Measurements from ENCODE around the gene TRIM38. TPM values are rescaled to one million over a fixed set of nuclear protein-coding genes. Genes with fewer than 3 reads are reported as not detected.

Gene TRIM38
- total and polyA plus RNA-seq, 7 donors, result 4.2 to 13.3 (median 8.2) TPM

DNA sequence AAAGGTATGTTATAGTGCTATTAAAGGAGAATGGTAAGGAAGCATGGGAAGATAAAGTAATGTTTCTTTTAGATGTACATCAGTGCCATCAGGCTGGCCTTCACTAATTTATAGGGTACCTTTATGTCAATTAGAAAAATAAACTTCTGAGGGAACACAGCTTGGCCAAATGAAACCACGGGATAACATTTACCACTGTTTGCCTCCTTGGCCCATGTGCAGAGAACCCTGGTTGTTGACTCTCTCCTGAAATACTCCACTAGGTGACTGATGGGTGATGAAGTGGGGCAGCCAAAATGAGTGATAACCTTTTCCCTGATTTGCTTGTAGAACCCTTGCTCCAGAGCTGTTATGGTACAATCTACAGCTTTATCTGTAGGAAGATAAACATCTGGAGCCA, 9.5 kb downstream of the TRIM38 start:
- peaks cover 0 to 33% (median 22%) of the 10 kb centered on the region in 4 donors for H3K4me1 ChIP-seq
- peaks cover 37 to 94% (median 49%) of the 10 kb centered on the region in 4 donors for H3K36me3 ChIP-seq
- 91 to 97% methylated on average over 1 of the region's 1 CpG for WGBS, 2 donors
- H3K4me3 ChIP-seq, result no peak overlapping the region
- H3K9me3 ChIP-seq, result no peaks in the 10 kb centered on the region
- TF ChIP-seq POLR2A (IDR thresholded peaks at IDR 0.05), result no peak
- no peak for DNase-seq
- no peak overlapping the region for H3K27ac ChIP-seq
- intact Hi-C loops (cut with DNase I), result no loop called here
- no peaks in the 10 kb centered on the region for H3K27me3 ChIP-seq

DNA sequence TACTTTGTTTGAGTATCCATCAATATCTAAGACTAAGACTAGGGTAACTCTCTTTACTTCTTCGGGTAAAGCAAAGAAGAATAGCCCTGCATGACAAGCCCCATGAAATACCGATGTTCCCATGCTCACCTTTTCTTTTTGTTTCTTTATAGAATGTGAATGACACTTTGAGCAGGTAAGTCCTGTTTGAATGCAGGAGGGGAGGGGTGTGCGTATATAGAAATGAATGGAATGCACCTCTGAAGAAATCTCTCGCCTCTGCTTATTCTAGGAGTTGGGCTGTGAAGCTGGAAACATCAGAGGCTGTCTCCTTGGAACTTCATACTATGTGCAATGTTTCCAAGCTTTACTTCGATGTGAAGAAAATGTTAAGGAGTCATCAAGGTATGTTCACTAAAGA, 10.3 kb downstream of the TRIM38 start:
- TF ChIP-seq, protein P1, sequence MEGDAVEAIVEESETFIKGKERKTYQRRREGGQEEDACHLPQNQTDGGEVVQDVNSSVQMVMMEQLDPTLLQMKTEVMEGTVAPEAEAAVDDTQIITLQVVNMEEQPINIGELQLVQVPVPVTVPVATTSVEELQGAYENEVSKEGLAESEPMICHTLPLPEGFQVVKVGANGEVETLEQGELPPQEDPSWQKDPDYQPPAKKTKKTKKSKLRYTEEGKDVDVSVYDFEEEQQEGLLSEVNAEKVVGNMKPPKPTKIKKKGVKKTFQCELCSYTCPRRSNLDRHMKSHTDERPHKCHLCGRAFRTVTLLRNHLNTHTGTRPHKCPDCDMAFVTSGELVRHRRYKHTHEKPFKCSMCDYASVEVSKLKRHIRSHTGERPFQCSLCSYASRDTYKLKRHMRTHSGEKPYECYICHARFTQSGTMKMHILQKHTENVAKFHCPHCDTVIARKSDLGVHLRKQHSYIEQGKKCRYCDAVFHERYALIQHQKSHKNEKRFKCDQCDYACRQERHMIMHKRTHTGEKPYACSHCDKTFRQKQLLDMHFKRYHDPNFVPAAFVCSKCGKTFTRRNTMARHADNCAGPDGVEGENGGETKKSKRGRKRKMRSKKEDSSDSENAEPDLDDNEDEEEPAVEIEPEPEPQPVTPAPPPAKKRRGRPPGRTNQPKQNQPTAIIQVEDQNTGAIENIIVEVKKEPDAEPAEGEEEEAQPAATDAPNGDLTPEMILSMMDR (IDR thresholded peaks at IDR 0.05), result no peak
- TF ChIP-seq POLR2A (IDR thresholded peaks at IDR 0.05), result no peak
- Histone ChIP-seq H3K4me1 (peaks cover 0 to 25% (median 16%) of the 10 kb centered on the region in 4 donors), H3K27me3 (no peaks in the 10 kb centered on the region), H3K9me3 (no peaks in the 10 kb centered on the region), H3K4me3 (no peak overlapping the region), H3K36me3 (peaks cover 37 to 99% (median 50%) of the 10 kb centered on the region in 4 donors), H3K27ac (no peak overlapping the region)
- DNase-seq, result no peak
- 96% methylated on average over 5 of the region's 5 CpGs for WGBS, 2 donors
- intact Hi-C loops (cut with DNase I), result no loop called here

DNA sequence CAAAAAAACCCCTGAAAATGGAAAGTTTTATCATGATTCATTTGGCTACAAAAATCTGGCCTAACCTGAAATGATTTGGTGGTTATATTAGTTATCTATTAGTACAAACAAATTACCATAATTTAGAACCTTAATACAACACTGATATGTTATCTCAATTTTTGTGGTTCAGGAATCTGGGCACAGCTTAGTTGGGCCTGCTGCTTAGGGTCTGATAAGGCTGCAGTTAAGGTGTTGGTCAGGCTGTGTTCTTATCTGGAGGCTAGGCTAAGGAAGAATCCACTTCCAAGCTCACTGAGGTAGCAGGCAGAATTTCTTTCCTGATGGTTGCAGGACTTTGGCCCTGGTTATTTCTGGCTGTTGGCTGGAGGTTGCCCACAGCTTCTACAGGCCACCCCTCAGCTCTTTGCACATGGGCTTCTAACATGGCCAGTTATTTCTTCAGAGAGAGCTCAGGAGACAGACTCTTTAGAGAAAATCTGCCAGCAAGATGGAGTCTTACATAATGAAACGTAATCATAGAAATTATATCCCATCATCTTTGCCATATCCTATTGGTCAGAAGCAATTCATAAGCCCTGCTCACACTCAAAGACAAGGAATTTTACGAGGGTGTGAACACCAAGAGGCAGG, 11.4 kb downstream of the TRIM38 start:
- no peak overlapping the region for H3K27ac ChIP-seq
- 95% methylated on average over 2 of the region's 2 CpGs for WGBS, 2 donors
- H3K4me3 ChIP-seq, result no peak overlapping the region
- no peaks in the 10 kb centered on the region for H3K27me3 ChIP-seq
- intact Hi-C loops (cut with DNase I), result no loop called here
- peaks cover 40 to 99% (median 54%) of the 10 kb centered on the region in 4 donors for H3K36me3 ChIP-seq
- H3K9me3 ChIP-seq, result no peaks in the 10 kb centered on the region
- H3K4me1 ChIP-seq, result peaks cover 0 to 14% (median 6%) of the 10 kb centered on the region in 4 donors
- no peak for DNase-seq
- TF ChIP-seq, protein P1 (IDR thresholded peaks at IDR 0.05), result no peak
- TF ChIP-seq POLR2A (IDR thresholded peaks at IDR 0.05), result no peak
- no peak for TF ChIP-seq POLR2AphosphoS5 (IDR thresholded peaks at IDR 0.05)
- no peak for TF ChIP-seq EP300 (IDR thresholded peaks at IDR 0.05)

DNA sequence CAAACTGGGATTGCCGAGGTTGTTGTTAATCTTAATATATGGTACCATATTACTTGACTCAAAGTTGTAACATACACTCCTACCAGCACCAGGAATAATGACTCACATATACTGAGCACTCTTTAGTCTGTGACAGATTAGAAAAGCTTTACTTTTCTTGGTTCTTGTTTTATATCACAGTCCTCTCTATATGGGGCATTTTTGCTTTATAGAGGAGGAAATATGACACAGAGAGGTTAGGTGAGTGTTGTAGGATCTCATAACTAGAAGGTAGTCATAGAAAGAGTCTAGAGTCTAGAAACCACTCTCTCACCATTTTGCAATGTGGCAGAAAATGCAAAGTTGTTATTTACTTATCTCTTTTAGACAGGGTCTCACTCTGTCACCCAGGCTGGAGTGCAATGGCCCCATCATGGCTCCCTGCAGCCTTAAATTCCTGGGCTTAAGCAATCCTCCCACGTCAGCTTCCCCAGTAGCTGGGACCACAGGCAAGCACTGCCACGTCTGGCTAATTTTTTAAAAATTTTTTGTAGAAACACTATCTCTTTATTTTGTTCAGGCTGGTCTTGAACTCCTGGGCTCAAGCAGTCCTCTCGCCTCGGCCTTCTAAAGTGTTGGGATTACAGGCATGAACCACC, 13.4 kb downstream of the TRIM38 start:
- Histone ChIP-seq H3K4me1 (peaks cover 0 to 9% (median 2%) of the 10 kb centered on the region in 4 donors), H3K27me3 (no peaks in the 10 kb centered on the region), H3K9me3 (no peaks in the 10 kb centered on the region), H3K4me3 (no peak overlapping the region), H3K36me3 (peaks cover 36 to 99% (median 52%) of the 10 kb centered on the region in 4 donors), H3K27ac (no peak overlapping the region)
- intact Hi-C loops (cut with DNase I), result no loop called here
- no peak for DNase-seq
- TF ChIP-seq POLR2A (IDR thresholded peaks at IDR 0.05) (no peak), EP300 (IDR thresholded peaks at IDR 0.05) (no peak), POLR2AphosphoS5 (IDR thresholded peaks at IDR 0.05) (no peak)
- TF ChIP-seq, protein P1 (IDR thresholded peaks at IDR 0.05), result no peak
- 95% methylated on average over 5 of the region's 5 CpGs for WGBS, 2 donors

DNA sequence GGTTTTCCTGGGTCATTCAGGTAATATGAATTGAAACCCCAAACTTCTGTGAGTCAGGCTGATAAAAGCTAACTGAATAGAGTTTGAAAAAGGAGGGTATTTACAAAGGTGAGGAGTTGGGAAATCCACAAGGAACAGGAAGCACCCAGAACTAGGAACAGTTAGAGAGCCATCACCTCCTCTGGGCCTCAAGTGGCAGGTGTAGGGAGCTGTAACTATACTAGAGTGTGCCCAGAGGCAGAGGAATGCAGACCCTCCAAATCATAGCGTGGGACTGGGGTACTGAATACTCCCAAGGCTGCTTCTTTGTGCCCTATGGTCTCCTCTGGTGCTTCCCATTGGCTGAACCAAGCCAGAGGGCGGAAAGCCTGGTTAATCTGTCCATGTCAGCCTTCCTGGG, 18.3 kb downstream of the TRIM38 start:
- no peaks in the 10 kb centered on the region for H3K27me3 ChIP-seq
- H3K9me3 ChIP-seq, result no peaks in the 10 kb centered on the region
- intact Hi-C loops (cut with DNase I), result no loop called here
- H3K4me1 ChIP-seq, result no peaks in the 10 kb centered on the region
- peaks cover 10 to 99% (median 29%) of the 10 kb centered on the region in 4 donors for H3K36me3 ChIP-seq
- WGBS, 2 donors, result 94 to 96% methylated on average over 2 of the region's 2 CpGs
- no peak overlapping the region for H3K4me3 ChIP-seq
- no peak overlapping the region for H3K27ac ChIP-seq
- DNase-seq, result no peak
- no peak for TF ChIP-seq POLR2A (IDR thresholded peaks at IDR 0.05)

All from sigmoid colon (tissue), 7 donors.